ENCODE measurements around the gene NOS1. TPM values are rescaled to one million over a fixed set of nuclear protein-coding genes. Genes with fewer than 3 reads are reported as not detected.

NOS1 gene
- total RNA-seq, 1 donor from 2014 or later, result not detected

GRCh38 chr12:117339104-117339503, 22.3 kb downstream of the NOS1 start:
- Mint-ChIP-seq H3K27ac (no peak overlapping the region), H3K27me3 (ENCODE audit: insufficient read depth) (peaks cover 4% of the 10 kb centered on the region), H3K4me3 (no peak overlapping the region), H3K9me3 (no peaks in the 10 kb centered on the region), H3K4me1 (ENCODE audit: low read depth) (peaks cover 7% of the 10 kb centered on the region), H3K36me3 (ENCODE audit: low read depth) (no peaks in the 10 kb centered on the region)
- intact Hi-C loops (cut with micrococcal nuclease), result no loop called here
- DNase-seq (ENCODE audit: low spot score), result no peak

GRCh38 chr12:117334855-117335587, 26.4 kb downstream of the NOS1 start:
- Mint-ChIP-seq H3K9me3 (no peaks in the 10 kb centered on the region), H3K27ac (no peak overlapping the region), H3K4me1 (ENCODE audit: low read depth) (no peaks in the 10 kb centered on the region), H3K36me3 (ENCODE audit: low read depth) (no peaks in the 10 kb centered on the region), H3K27me3 (ENCODE audit: insufficient read depth) (peaks cover 5% of the 10 kb centered on the region), H3K4me3 (no peak overlapping the region)
- DNase-seq (ENCODE audit: low spot score), result no peak
- intact Hi-C loops (cut with micrococcal nuclease), result no loop called here

- Mint-ChIP-seq H3K27ac (no peak overlapping the region), H3K9me3 (no peaks in the 10 kb centered on the region), H3K4me1 (ENCODE audit: low read depth) (no peaks in the 10 kb centered on the region), H3K4me3 (no peak overlapping the region), H3K27me3 (ENCODE audit: insufficient read depth) (peaks cover 5% of the 10 kb centered on the region), H3K36me3 (ENCODE audit: low read depth) (no peaks in the 10 kb centered on the region)
- no peak for DNase-seq (ENCODE audit: low spot score)
- intact Hi-C loops (cut with micrococcal nuclease), result no loop called here
These were observed 27.4 kb downstream of the NOS1 start for GRCh38 chr12:117334051-117334450.

GRCh38 chr12:117333331-117333881, 28.0 kb downstream of the NOS1 start:
- H3K36me3 Mint-ChIP-seq (ENCODE audit: low read depth), result no peaks in the 10 kb centered on the region
- intact Hi-C loops (cut with micrococcal nuclease), result no loop called here
- H3K27me3 Mint-ChIP-seq (ENCODE audit: insufficient read depth), result peaks cover 5% of the 10 kb centered on the region
- DNase-seq (ENCODE audit: low spot score), result no peak
- H3K9me3 Mint-ChIP-seq, result no peaks in the 10 kb centered on the region
- no peak overlapping the region for H3K4me3 Mint-ChIP-seq
- no peaks in the 10 kb centered on the region for H3K4me1 Mint-ChIP-seq (ENCODE audit: low read depth)
- H3K27ac Mint-ChIP-seq, result no peak overlapping the region

- Mint-ChIP-seq H3K9me3 (no peaks in the 10 kb centered on the region), H3K27ac (no peak overlapping the region), H3K36me3 (ENCODE audit: low read depth) (no peaks in the 10 kb centered on the region), H3K4me1 (ENCODE audit: low read depth) (no peaks in the 10 kb centered on the region), H3K27me3 (ENCODE audit: insufficient read depth) (peaks cover 5% of the 10 kb centered on the region), H3K4me3 (no peak overlapping the region)
- no peak for DNase-seq (ENCODE audit: low spot score)
- intact Hi-C loops (cut with micrococcal nuclease), result no loop called here
These were observed 29.7 kb downstream of the NOS1 start for GRCh38 chr12:117331691-117332090.

GRCh38 chr12:117330441-117331113, 30.8 kb downstream of the NOS1 start:
- no peaks in the 10 kb centered on the region for H3K9me3 Mint-ChIP-seq
- H3K27ac Mint-ChIP-seq, result no peak overlapping the region
- intact Hi-C loops (cut with micrococcal nuclease), result no loop called here
- H3K4me1 Mint-ChIP-seq (ENCODE audit: low read depth), result no peaks in the 10 kb centered on the region
- no peak overlapping the region for H3K4me3 Mint-ChIP-seq
- no peaks in the 10 kb centered on the region for H3K36me3 Mint-ChIP-seq (ENCODE audit: low read depth)
- peaks cover 5% of the 10 kb centered on the region for H3K27me3 Mint-ChIP-seq (ENCODE audit: insufficient read depth)
- no peak for DNase-seq (ENCODE audit: low spot score)

- no peaks in the 10 kb centered on the region for H3K36me3 Mint-ChIP-seq (ENCODE audit: low read depth)
- no peak overlapping the region for H3K27ac Mint-ChIP-seq
- DNase-seq (ENCODE audit: low spot score), result no peak
- H3K4me1 Mint-ChIP-seq (ENCODE audit: low read depth), result no peaks in the 10 kb centered on the region
- H3K9me3 Mint-ChIP-seq, result no peaks in the 10 kb centered on the region
- intact Hi-C loops (cut with micrococcal nuclease), result no loop called here
- peaks cover 5% of the 10 kb centered on the region for H3K27me3 Mint-ChIP-seq (ENCODE audit: insufficient read depth)
- no peak overlapping the region for H3K4me3 Mint-ChIP-seq
These were observed 31.7 kb downstream of the NOS1 start for GRCh38 chr12:117329756-117330155.

GRCh38 chr12:117328556-117329100, 32.8 kb downstream of the NOS1 start:
- Mint-ChIP-seq H3K36me3 (ENCODE audit: low read depth) (no peaks in the 10 kb centered on the region), H3K27me3 (ENCODE audit: insufficient read depth) (peaks cover 5% of the 10 kb centered on the region), H3K9me3 (no peaks in the 10 kb centered on the region), H3K4me1 (ENCODE audit: low read depth) (no peaks in the 10 kb centered on the region), H3K27ac (no peak overlapping the region), H3K4me3 (no peak overlapping the region)
- no peak for DNase-seq (ENCODE audit: low spot score)
- intact Hi-C loops (cut with micrococcal nuclease), result no loop called here

GRCh38 chr12:117322428-117322827, 39.0 kb downstream of the NOS1 start:
- intact Hi-C loops (cut with micrococcal nuclease), result no loop called here
- Mint-ChIP-seq H3K27ac (no peak overlapping the region), H3K36me3 (ENCODE audit: low read depth) (no peaks in the 10 kb centered on the region), H3K4me3 (no peak overlapping the region), H3K9me3 (no peaks in the 10 kb centered on the region), H3K4me1 (ENCODE audit: low read depth) (no peaks in the 10 kb centered on the region), H3K27me3 (ENCODE audit: insufficient read depth) (peaks cover 2% of the 10 kb centered on the region)
- DNase-seq (ENCODE audit: low spot score), result no peak

GRCh38 chr12:117321572-117321971, 39.9 kb downstream of the NOS1 start:
- no peaks in the 10 kb centered on the region for H3K36me3 Mint-ChIP-seq (ENCODE audit: low read depth)
- H3K4me3 Mint-ChIP-seq, result no peak overlapping the region
- intact Hi-C loops (cut with micrococcal nuclease), result no loop called here
- H3K4me1 Mint-ChIP-seq (ENCODE audit: low read depth), result no peaks in the 10 kb centered on the region
- H3K9me3 Mint-ChIP-seq, result no peaks in the 10 kb centered on the region
- no peak for DNase-seq (ENCODE audit: low spot score)
- peaks cover 2% of the 10 kb centered on the region for H3K27me3 Mint-ChIP-seq (ENCODE audit: insufficient read depth)
- H3K27ac Mint-ChIP-seq, result no peak overlapping the region

GRCh38 chr12:117318591-117318990, 42.8 kb downstream of the NOS1 start:
- no peaks in the 10 kb centered on the region for H3K4me1 Mint-ChIP-seq (ENCODE audit: low read depth)
- no peak overlapping the region for H3K4me3 Mint-ChIP-seq
- intact Hi-C loops (cut with micrococcal nuclease), result no loop called here
- no peaks in the 10 kb centered on the region for H3K36me3 Mint-ChIP-seq (ENCODE audit: low read depth)
- DNase-seq (ENCODE audit: low spot score), result no peak
- no peak overlapping the region for H3K27ac Mint-ChIP-seq
- H3K9me3 Mint-ChIP-seq, result peaks cover 4% of the 10 kb centered on the region
- H3K27me3 Mint-ChIP-seq (ENCODE audit: insufficient read depth), result peaks cover 2% of the 10 kb centered on the region

GRCh38 chr12:117316336-117316735, 45.1 kb downstream of the NOS1 start:
- no peak overlapping the region for H3K4me3 Mint-ChIP-seq
- peaks cover 2% of the 10 kb centered on the region for H3K27me3 Mint-ChIP-seq (ENCODE audit: insufficient read depth)
- no peaks in the 10 kb centered on the region for H3K4me1 Mint-ChIP-seq (ENCODE audit: low read depth)
- H3K36me3 Mint-ChIP-seq (ENCODE audit: low read depth), result no peaks in the 10 kb centered on the region
- intact Hi-C loops (cut with micrococcal nuclease), result no loop called here
- H3K9me3 Mint-ChIP-seq, result peaks cover 4% of the 10 kb centered on the region
- no peak overlapping the region for H3K27ac Mint-ChIP-seq
- DNase-seq (ENCODE audit: low spot score), result no peak

GRCh38 chr12:117313926-117314325, 47.5 kb downstream of the NOS1 start:
- H3K36me3 Mint-ChIP-seq (ENCODE audit: low read depth), result no peaks in the 10 kb centered on the region

More at GRCh38 chr12:117313926-117314325, 47.5 kb downstream of the NOS1 start:
- DNase-seq (ENCODE audit: low spot score), result no peak
- no peaks in the 10 kb centered on the region for H3K4me1 Mint-ChIP-seq (ENCODE audit: low read depth)
- H3K4me3 Mint-ChIP-seq, result no peak overlapping the region
- intact Hi-C loops (cut with micrococcal nuclease), result no loop called here
- no peak overlapping the region for H3K27ac Mint-ChIP-seq
- no peaks in the 10 kb centered on the region for H3K27me3 Mint-ChIP-seq (ENCODE audit: insufficient read depth)
- H3K9me3 Mint-ChIP-seq, result peaks cover 4% of the 10 kb centered on the region

Measured in activated T-helper 1 cell treated with anti-CD3 and anti-CD28 coated beads, Interleukin-12 subunit alpha, Interleukin-12 subunit beta, Interleukin-2, Interleukin-4 antibody, amounts not matched to agents 30 ng/mL and 10 ng/mL and 1 ng/mL, durations not matched to agents 14 hours and 24 hours and 36 hours (primary cell).